GM19438 (cell line): Measurements from ENCODE around the gene C20orf141.
"Not testable (repeated sequence)": the region's sequence is repeated elsewhere in the genome, so short reads cannot be mapped to it uniquely, and the experiment has no call there.

Experiments
- ATAC-seq: cut with Tn5 transposase; IDR thresholded peaks from one replicate; pipeline ENCODE4 v1.9.1; 2021; ENCODE audit warnings: low read depth; ENCODE audit not compliant: unreplicated experiment

Gene C20orf141

DNA sequence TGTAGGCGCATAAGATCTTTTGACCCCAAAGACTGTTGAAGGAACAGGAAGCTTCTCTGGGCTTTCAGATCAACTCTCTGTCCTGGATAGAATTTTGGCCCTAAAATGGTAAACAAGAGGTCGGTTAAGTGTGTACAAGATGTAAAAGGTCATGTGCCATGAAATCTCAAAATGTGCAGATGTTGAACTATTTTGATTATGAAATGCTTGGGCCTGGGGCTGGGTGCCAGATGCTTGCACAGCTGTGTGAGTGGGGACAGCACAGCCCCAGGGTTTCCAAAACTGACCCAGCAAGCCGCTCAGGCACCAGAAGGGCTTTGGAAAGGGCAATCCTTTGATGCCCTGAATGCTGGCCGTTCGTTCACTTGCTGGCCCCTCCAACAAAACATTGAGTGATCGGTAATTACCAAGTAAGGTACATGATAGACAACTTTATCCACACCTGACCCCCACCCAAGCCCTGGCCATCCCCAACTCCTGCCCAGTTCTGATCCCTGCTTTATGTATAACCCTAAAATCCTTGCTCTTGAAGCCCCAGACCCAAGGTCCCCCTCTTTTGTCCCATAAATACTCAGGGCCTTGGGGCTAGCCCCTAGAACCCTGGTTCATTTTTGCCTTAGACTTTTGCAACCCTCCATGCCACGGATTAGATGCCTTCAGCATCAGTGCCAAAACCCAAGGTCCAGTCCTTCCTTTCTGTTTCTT, 3.3 kb downstream of the C20orf141 start:
- no peak for ATAC-seq

DNA sequence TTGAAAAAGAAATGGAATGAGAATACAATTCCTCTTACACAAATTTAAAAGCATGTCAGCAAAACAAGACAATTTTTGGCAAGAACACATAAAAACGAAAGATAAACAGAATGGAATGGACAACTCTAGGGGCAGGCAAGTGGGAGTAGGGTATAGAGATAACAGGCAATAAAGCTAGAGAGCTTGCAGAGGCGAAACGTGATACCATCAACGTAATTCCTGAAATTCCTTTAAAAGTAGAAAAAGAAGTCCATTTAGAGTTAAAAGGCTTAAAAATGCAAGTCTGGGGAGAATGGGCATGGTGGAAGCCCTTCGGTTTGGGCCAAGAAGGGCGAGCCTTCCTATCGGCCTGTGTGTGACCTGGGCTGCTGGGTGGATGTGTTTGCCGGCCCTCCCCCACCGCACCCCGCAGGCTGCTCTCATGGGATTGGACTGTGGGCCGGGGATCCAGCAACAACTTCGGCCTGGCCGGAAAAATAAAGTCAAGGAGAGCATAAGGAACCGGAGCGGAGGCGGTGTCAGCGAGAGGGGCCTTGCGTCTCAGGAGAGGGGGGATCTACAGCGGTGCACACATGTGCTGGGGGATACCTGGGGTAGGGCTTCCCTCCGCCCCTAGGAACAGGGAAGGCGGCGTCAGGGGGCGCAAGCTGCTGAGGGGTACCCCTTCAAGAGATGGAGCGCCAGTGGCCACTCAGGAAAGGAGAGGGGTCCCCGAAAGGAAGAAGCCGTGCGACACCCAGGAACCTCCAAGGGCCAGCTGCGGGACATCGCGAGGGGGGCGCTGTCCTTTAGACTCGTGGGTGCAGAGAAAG, 5.5 kb downstream of the C20orf141 start:
- no peak for ATAC-seq

DNA sequence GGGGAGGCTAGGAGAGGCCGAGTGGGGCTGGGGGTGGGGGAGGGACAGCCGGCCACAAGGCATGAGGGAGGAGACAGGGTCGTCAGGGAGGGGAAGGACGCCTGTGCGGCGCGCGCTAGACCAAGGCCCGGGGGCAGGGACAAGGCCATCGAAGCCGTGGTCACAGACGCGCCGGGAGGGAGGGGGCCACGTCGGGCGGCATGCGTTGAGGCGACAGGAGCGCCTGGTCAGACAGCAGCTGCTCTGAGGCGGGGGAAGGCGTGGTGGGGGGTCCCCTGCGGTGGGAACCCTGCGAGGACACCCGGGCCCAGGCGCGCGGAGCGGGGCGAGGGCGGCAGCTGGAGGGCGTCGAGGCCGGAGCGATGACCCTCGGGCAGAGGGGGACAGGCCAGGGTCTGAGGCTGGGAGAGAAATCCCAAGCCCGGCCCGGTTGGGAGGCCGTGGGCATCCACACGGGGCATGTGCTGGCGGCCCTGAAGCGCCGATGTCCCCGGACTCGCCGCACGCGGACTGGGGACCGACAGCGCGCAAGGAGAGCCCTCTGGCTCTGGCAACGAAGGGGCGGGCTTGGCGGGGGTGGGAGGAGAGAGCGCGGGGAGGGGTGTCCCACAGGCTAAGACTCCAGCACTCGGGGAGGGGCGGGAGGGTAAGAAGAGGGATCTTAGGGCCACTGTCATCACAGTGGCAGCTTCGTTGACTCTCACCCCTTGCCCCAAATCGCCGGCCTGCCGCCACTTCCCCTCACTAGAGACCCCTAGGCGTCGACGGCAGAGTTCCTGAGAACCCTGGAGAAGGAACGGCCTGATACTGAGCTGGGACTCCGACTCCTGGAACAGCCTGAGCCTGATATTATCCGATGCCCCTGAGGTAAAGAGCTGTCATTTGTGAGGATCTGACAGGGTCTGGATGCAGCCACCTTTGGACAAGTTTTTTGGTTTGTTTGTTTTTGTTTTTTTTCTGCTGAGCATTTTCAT, 6.4 kb downstream of the C20orf141 start:
- ATAC-seq = no peak

GRCh38 chr20:2822073-2822472, 7.3 kb downstream of the C20orf141 start:
- no peak for ATAC-seq

DNA sequence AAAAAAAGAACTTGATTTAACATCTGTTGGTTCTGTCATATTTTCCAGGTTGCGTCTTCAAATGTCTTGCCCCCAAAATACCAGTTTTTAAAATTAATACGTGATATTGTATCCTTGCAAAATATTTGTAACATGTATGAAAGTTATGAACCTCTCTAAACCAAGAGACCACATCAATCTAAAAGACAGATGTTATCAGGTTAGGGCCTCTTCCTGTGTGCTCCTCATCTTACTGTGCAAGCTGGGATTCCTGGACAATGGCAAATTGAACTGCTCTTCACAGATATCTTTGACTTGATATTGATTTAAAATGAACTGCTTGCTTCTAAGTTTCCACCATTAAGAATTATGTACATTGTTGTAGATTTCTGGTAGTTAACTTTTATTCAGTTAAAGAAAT, 11.0 kb downstream of the C20orf141 start:
- ATAC-seq = no peak

GRCh38 chr20:2826655-2827054, 11.9 kb downstream of the C20orf141 start:
- ATAC-seq = no peak

GRCh38 chr20:2829376-2829775, 14.6 kb downstream of the C20orf141 start:
- no peak for ATAC-seq

DNA sequence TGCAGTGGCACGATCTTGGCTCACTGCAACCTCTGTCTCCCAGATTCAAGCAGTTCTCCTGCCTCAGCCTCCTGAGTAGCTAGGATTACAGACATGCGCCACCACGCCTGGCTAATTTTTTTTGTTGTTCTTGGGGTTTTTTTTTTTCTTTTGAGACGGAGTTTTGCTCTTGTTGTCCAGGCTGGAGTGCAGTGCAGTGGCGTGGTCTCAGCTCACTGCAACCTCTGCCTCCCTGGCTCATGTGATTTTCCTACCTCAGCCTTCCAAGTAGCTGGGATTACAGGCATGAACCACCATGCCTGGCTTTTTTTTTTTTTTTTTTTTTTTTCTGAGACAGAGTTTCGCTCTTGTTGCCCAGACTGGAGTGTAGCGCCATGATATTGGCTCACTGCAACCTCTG, 16.4 kb downstream of the C20orf141 start:
- not testable (repeated sequence) for ATAC-seq

GRCh38 chr20:2833761-2834160, 19.0 kb downstream of the C20orf141 start:
- ATAC-seq = no peak

GRCh38 chr20:2834401-2835110, 19.8 kb downstream of the C20orf141 start:
- no peak for ATAC-seq

GRCh38 chr20:2835331-2835796, 20.6 kb downstream of the C20orf141 start:
- no peak for ATAC-seq

DNA sequence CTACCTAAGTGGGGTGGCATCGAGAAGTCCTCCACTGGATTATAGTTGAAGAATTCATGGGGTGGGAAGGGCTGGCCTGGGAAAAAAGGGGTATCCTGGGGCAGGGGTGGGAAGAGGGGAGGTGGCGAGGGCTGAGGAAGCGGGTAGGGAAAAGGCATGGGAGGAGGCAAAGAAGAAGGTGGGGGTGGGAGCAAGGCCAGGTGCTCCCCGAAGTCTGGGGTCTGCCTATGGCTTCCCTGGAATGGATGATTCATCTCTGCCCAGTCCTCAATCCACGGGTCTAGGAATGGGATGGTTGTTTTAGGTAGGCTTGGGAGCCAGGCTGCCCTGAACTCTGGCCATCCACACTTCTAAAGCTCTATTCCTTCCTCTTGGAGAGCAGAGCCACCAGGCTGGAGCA, 21.2 kb downstream of the C20orf141 start:
- ATAC-seq = no peak

GRCh38 chr20:2837221-2837960, 22.6 kb downstream of the C20orf141 start:
- no peak for ATAC-seq

DNA sequence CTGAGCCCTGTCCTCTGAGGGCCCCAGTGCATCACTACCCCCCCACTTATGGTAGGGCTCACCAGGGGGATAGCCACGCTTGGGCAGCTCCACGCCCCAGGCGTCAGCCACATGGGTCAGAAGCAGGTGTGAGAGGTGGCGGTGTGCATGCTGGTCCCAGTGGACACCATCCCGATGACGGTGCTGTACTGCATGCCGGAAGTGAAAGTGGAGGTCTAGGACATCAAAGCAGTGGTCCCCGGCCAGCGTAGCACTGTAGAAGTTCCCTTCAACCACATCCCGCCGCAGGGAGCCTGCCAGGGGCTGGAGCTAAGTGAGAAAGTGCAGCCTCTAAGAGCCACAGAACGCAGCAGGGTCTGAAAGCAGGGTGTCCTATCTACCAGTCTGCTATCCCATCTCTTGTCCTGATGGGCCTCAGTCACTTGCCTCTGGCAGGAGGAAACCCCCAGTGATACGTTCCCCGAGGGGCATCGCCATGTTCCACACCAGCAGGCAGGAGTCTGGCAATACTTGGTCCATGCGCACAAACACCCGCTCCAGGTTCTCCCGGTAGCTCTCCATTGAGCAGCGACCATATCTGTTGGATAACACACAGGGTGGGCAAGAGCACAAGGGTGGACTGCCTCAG, 23.5 kb downstream of the C20orf141 start:
- no peak for ATAC-seq

DNA sequence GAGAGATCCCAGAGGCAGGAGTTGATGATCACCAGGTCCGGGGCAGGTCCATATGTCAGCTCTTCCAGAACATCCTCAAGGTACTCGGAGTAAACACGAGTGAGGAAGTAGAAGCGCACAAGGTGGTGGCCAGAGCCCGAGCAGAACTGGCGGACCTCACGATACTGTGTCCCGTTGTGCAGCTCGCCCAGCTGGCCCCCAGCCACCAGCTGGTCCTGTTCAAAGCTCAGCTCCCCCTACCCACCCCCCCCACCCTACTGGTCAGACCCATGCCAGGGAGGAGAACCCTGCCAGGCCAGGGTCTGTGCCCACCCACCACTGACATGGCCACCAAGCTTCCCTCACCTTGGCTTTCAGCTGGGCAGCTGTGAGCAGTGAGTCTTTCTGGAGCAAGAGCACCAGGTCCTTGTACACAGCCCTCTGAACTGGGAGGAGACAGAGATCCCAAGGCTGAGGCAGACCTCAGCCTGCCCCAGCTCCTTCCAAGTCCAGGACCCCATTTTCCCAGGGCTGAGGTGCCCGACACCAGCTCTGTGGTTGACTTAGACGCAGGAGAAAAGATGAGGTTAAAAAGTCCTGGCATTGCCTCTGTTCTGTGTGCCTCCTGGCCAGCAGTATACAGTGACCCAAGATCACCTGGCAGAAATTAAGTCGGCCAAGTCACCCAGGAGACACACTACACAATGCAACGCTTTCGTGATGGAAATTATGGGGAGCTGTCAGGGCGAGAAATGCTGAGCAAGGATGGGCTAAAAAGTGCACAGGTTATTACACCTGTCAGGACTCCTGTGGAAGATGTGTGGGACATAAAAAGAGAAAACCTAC, 24.3 kb downstream of the C20orf141 start:
- no peak for ATAC-seq

DNA sequence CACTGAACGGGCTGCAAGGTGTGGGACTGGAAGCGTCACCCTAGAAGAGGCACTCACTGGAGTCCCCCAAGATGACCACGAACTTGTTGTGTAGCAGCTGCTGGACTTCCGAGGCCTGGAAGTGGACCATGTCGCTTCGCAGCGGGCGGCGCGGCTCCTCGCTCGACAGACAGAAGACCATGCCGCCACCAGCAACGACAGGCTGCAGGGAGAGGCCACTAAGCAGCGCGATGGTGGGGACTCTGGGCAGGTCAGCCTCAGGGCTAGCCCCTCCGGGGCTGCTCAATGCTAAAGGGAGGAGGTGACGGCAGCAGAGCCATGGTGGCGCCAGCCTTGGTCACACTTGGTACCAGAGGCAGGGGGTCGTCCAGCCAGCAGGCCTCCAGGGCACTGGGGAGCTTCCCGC, 24.9 kb downstream of the C20orf141 start:
- no peak for ATAC-seq

DNA sequence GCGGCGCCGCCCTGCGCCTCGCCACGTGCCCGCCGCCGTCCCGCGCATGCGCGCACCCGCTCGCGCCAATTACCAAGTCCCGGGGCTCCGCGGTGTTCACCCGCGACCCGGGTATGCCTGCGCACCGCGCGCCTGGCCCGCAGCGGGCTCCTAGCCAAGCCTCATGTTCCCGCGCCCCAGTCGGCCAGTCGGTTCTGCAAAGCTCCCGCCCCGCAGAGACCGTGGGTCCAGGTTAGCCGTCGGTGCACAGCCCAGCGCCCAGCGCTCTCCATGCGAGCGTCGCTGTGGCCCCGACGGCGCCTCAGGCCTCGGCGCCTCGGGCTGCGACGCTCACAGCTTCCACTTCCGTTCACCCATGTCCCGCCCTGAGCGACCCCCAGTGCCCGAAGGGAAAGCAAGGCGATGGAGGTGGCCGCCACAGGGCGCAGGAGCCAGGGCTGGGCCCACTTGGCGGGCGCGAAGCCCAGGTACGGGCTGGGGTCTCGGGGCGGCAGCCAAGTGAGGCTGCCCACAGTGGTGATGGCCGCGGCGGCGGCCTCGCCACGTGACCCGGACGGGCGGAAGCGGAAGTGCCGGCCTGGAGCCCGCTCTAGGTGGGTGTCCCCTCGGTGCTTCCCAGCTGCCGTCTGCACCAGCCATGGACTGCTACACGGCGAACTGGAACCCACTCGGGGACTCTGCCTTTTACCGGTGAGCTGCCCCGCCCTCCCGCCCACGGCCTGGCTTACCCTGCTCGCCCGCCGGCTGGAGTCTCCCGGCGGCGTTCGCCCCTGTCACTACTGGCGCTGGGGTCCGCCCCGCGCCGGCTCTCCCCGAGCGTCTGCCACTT, 25.6 kb downstream of the C20orf141 start, which contains the start of the genes PCED1A and VPS16:
TSS of gene PCED1A (minus strand) at position 518 of the 829 bp plus-strand sequence. CDS start 743 bp downstream, outside the sequence.
TSS of gene VPS16 (plus strand) at position 608 of the 829 bp plus-strand sequence. CDS start at position 638, 30 bp downstream.
- ATAC-seq = peak; percentile 88
